H1 (cell line): Measurements from ENCODE around the gene PIK3R1.

Source experiments
- CHD2 ChIP-seq: IDR thresholded peaks from 2 replicates; pipeline ENCODE4 v1.6.1; 2012; ENCODE audit warnings: low read length, improper control_type of control experiment
- EP300 ChIP-seq, 2 experiments: IDR thresholded peaks; 1 replicate in 1 of 2; 2 replicates in 1 of 2; pipeline ENCODE4 v1.6.1; 2011 to 2012; ENCODE audit warnings: low read depth in 2 of 2, low read length in 2 of 2, mild to moderate bottlenecking in 2 of 2, borderline replicate concordance in 1 of 2, inconsistent platforms in 1 of 2, moderate library complexity in 1 of 2
- EZH2 ChIP-seq: fragments of 200-600 bp; sonication (generic); IDR thresholded peaks from 2 replicates; pipeline ENCODE4 v1.7.1; 2012; ENCODE audit warnings: low read depth, mild to moderate bottlenecking, moderate library complexity, low read length, inconsistent platforms; ENCODE audit not compliant: severe bottlenecking
- GABPA ChIP-seq: IDR thresholded peaks from 2 replicates; pipeline ENCODE4 v1.6.1; 2011; ENCODE audit warnings: mild to moderate bottlenecking, low read length, moderate library complexity, borderline replicate concordance; ENCODE audit not compliant: insufficient read depth
- HDAC2 ChIP-seq, 2 experiments: fragments of 300-600 bp in 1 of 2; sonication (generic) in 1 of 2; IDR thresholded peaks; 2 replicates each; pipeline ENCODE4 v1.6.1; 2011 to 2012; ENCODE audit warnings: low read depth in 2 of 2, low read length in 2 of 2, mild to moderate bottlenecking in 2 of 2, moderate library complexity in 2 of 2, borderline replicate concordance in 1 of 2, inconsistent platforms in 1 of 2
- POLR2A ChIP-seq, 2 experiments: IDR thresholded peaks; 1 replicate in 1 of 2; 2 replicates in 1 of 2; pipeline ENCODE4 v1.6.1; 2011; ENCODE audit warnings: low read depth in 2 of 2, low read length in 2 of 2, mild to moderate bottlenecking in 2 of 2; ENCODE audit errors: control extremely low read depth in 1 of 2
- RAD21 ChIP-seq, 2 experiments: IDR thresholded peaks in 1 of 2; conservative IDR thresholded peaks in 1 of 2; 2 replicates each; pipeline ENCODE4 v1.6.1; 2011; ENCODE audit warnings: low read depth in 2 of 2, low read length in 2 of 2, improper control_type of control experiment in 1 of 2, inconsistent platforms in 1 of 2, mild to moderate bottlenecking in 1 of 2, moderate library complexity in 1 of 2
- TAF1 ChIP-seq: IDR thresholded peaks from 2 replicates; pipeline ENCODE4 v1.6.1; 2011; ENCODE audit warnings: mild to moderate bottlenecking, low read depth, low read length
- YY1 ChIP-seq: IDR thresholded peaks from 2 replicates; pipeline ENCODE4 v1.6.1; 2011; ENCODE audit warnings: low read depth, mild to moderate bottlenecking, low read length
- TF ChIP-seq, protein P1 (sequence below), 3 experiments: IDR thresholded peaks; 1 replicate in 2 of 3; 2 replicates in 1 of 3; pipeline versions ENCODE4 v1.5.1 to v1.6.1; 2011; ENCODE audit warnings: low read length in 3 of 3, mild to moderate bottlenecking in 3 of 3, inconsistent platforms in 2 of 3, low read depth in 1 of 3, moderate library complexity in 1 of 3; ENCODE audit not compliant: insufficient read depth in 1 of 3; ENCODE audit errors: control extremely low read depth in 1 of 3
- TF ChIP-seq, protein P2 (sequence below): IDR thresholded peaks from 2 replicates; pipeline ENCODE4 v1.6.1; 2012; ENCODE audit warnings: inconsistent platforms

DNA sequence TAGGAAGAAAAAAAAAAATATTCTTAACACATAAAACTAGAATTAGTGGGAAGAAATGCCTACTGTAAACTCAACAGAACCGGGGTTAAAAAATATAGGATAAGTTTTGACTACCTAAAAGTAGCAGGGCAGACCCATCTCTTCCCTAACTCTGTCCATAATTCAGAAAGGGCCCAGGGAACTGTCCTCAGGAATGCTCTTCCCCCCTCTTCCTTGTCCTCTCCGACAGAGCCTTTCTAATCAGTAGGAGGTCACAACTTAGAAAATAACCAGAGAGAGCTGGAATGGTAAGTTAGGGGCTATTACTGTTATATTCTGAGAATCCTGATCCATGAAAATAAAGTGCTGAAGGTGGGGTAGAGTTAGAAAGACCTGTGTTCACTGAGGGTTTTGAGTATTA, 22.2 kb downstream of the PIK3R1 start:
- TF ChIP-seq, protein P1, sequence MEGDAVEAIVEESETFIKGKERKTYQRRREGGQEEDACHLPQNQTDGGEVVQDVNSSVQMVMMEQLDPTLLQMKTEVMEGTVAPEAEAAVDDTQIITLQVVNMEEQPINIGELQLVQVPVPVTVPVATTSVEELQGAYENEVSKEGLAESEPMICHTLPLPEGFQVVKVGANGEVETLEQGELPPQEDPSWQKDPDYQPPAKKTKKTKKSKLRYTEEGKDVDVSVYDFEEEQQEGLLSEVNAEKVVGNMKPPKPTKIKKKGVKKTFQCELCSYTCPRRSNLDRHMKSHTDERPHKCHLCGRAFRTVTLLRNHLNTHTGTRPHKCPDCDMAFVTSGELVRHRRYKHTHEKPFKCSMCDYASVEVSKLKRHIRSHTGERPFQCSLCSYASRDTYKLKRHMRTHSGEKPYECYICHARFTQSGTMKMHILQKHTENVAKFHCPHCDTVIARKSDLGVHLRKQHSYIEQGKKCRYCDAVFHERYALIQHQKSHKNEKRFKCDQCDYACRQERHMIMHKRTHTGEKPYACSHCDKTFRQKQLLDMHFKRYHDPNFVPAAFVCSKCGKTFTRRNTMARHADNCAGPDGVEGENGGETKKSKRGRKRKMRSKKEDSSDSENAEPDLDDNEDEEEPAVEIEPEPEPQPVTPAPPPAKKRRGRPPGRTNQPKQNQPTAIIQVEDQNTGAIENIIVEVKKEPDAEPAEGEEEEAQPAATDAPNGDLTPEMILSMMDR (IDR thresholded peaks at IDR 0.05; ENCODE audit: control extremely low read depth in 1 of 3, insufficient read depth in 1 of 3, low read depth in 1 of 3, low read length in 3 of 3) = no peak
- TF ChIP-seq, protein P2, sequence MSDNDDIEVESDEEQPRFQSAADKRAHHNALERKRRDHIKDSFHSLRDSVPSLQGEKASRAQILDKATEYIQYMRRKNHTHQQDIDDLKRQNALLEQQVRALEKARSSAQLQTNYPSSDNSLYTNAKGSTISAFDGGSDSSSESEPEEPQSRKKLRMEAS = no peak
- TF ChIP-seq RAD21 (IDR thresholded peaks at IDR 0.05 in 1 of 2, conservative IDR thresholded peaks at IDR 0.05 in 1 of 2; ENCODE audit: low read depth in 2 of 2, low read length in 2 of 2) (no peak), CHD2 (no peak), POLR2A (IDR thresholded peaks at IDR 0.05; ENCODE audit: control extremely low read depth in 1 of 2, low read depth in 2 of 2, low read length in 2 of 2) (no peak), EZH2 (no peak), EP300 (IDR thresholded peaks at IDR 0.05; ENCODE audit: borderline replicate concordance in 1 of 2, low read depth in 2 of 2, low read length in 2 of 2) (no peak), HDAC2 (IDR thresholded peaks at IDR 0.05; ENCODE audit: borderline replicate concordance in 1 of 2, low read depth in 2 of 2, low read length in 2 of 2) (no peak), GABPA (no peak), YY1 (no peak), TAF1 (no peak)
